SU-DHL-6 (cell line): ENCODE measurements around the gene ZC3H7B.

Experiments
- CTCF ChIP-seq: fragments of 200-600 bp; sonication (generic); IDR thresholded peaks from one replicate; pipeline ENCODE4 v1.5.1; 2017; ENCODE audit warnings: antibody characterized with exemption, mild to moderate bottlenecking, low read length, moderate library complexity; ENCODE audit not compliant: insufficient read depth, poor library complexity, severe bottlenecking
- EZH2phosphoT487 ChIP-seq: fragments of 200-600 bp; sonication (generic), shearing (Covaris generic); conservative IDR thresholded peaks from 2 replicates; pipeline ENCODE4 v1.6.1; 2018; ENCODE audit warnings: mild to moderate bottlenecking, antibody characterized with exemption, low read length, moderate library complexity, mixed read lengths

- no peak for TF ChIP-seq CTCF
- TF ChIP-seq EZH2phosphoT487, result no peak
Observed at GRCh38 chr22:41254230-41254629, 47.1 kb upstream of the ZC3H7B start.
